ENCODE results near the gene CLDN14.

DNA sequence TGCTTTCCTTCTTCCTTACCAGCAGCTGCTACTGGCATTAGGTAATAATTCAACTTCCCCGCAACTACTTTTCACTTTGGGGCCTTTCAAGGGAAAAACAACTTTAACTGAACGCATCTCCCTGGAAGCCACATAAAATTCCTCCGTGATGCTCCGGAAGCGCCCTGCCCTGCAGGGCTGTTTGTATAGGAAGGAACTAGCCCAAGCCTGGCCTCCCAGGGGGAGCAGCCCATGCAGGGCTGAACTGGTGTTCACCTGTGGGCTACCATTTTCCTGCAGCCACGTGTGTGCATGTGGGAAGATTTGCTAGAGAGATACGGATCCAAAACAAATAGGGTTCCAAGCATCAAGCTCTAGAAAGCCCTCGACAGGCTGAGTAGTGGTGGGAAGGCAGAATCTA, 14.4 kb downstream of the CLDN14 start:
- TF ChIP-seq POLR2AphosphoS5 (IDR thresholded peaks at IDR 0.05) (no peak), POLR2A (IDR thresholded peaks at IDR 0.05) (no peak)
- TF ChIP-seq, protein P1, sequence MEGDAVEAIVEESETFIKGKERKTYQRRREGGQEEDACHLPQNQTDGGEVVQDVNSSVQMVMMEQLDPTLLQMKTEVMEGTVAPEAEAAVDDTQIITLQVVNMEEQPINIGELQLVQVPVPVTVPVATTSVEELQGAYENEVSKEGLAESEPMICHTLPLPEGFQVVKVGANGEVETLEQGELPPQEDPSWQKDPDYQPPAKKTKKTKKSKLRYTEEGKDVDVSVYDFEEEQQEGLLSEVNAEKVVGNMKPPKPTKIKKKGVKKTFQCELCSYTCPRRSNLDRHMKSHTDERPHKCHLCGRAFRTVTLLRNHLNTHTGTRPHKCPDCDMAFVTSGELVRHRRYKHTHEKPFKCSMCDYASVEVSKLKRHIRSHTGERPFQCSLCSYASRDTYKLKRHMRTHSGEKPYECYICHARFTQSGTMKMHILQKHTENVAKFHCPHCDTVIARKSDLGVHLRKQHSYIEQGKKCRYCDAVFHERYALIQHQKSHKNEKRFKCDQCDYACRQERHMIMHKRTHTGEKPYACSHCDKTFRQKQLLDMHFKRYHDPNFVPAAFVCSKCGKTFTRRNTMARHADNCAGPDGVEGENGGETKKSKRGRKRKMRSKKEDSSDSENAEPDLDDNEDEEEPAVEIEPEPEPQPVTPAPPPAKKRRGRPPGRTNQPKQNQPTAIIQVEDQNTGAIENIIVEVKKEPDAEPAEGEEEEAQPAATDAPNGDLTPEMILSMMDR (IDR thresholded peaks at IDR 0.05), result no peak

Measured in prostate gland (tissue), 2 donors.